Hepatocyte (in vitro differentiated cells): Measurements from ENCODE around the gene CSRP3. TPM values are rescaled to one million over a fixed set of nuclear protein-coding genes. Genes with fewer than 3 reads are reported as not detected.

Experiments
- DNase-seq: peaks from one replicate; pipeline ENCODE4 v3.0.0-alpha.2; 2016; ENCODE audit warnings: low spot score
- H2AFZ ChIP-seq: fragments of 200-600 bp; sonication (generic); 2 replicates; pipeline ENCODE4 v1.6.0; 2016; ENCODE audit warnings: antibody characterized with exemption, mild to moderate bottlenecking
- H3K27ac ChIP-seq: fragments of 200-600 bp; sonication (generic); 2 replicates; pipeline ENCODE4 v1.5.1; 2016; ENCODE audit warnings: mild to moderate bottlenecking
- H3K27me3 ChIP-seq: fragments of 200-600 bp; sonication (generic); 2 replicates; pipeline ENCODE4 v1.6.1; 2016
- H3K36me3 ChIP-seq: fragments of 200-600 bp; sonication (generic); replicated peaks from 2 replicates; pipeline ENCODE4 v1.5.1; 2016; ENCODE audit warnings: low read depth; ENCODE audit not compliant: insufficient read depth
- H3K4me1 ChIP-seq: fragments of 200-600 bp; sonication (generic); 2 replicates; pipeline ENCODE4 v1.5.1; 2016; ENCODE audit warnings: mild to moderate bottlenecking, moderate library complexity; ENCODE audit not compliant: insufficient read depth
- H3K4me2 ChIP-seq: fragments of 200-600 bp; sonication (generic); 2 replicates; pipeline ENCODE4 v1.6.0; 2016
- H3K4me3 ChIP-seq: fragments of 200-600 bp; sonication (generic); 2 replicates; pipeline ENCODE4 v1.5.1; 2016; ENCODE audit warnings: mild to moderate bottlenecking
- H3K79me2 ChIP-seq: fragments of 200-600 bp; sonication (generic); 2 replicates; pipeline ENCODE4 v1.6.0; 2017; ENCODE audit warnings: mild to moderate bottlenecking
- H3K9me2 ChIP-seq: fragments of 200-600 bp; sonication (generic); replicated peaks from 2 replicates; pipeline ENCODE4 v1.6.0; 2017; ENCODE audit warnings: mild to moderate bottlenecking; ENCODE audit not compliant: insufficient read depth
- H3K9me3 ChIP-seq: fragments of 200-600 bp; sonication (generic); 2 replicates; pipeline ENCODE4 v1.5.1; 2016; ENCODE audit warnings: low read depth, mild to moderate bottlenecking
- H4K20me1 ChIP-seq: fragments of 200-600 bp; sonication (generic); 2 replicates; pipeline ENCODE4 v1.6.0; 2016; ENCODE audit warnings: mild to moderate bottlenecking; ENCODE audit not compliant: insufficient read depth, poor library complexity, severe bottlenecking
- CTCF ChIP-seq: fragments of 200-600 bp; sonication (generic); IDR thresholded peaks from 2 replicates; pipeline ENCODE4 v1.5.1; 2016; ENCODE audit warnings: antibody characterized with exemption, mild to moderate bottlenecking; ENCODE audit not compliant: poor library complexity
- EZH2 ChIP-seq: fragments of 200-600 bp; sonication (generic); IDR thresholded peaks from 2 replicates; pipeline ENCODE4 v1.6.1; 2016; ENCODE audit warnings: antibody characterized with exemption, mild to moderate bottlenecking, borderline replicate concordance
- EZH2phosphoT487 ChIP-seq: fragments of 200-600 bp; sonication (generic); IDR thresholded peaks from one replicate; pipeline ENCODE4 v1.6.1; 2018; ENCODE audit warnings: antibody characterized with exemption, mild to moderate bottlenecking, low read depth, moderate library complexity; ENCODE audit not compliant: unreplicated experiment, severe bottlenecking
- WGBS: methylation state at CpG from one replicate; pipeline ENCODE4 v1.1.6; 2016; ENCODE audit warnings: low lambda C conversion rate; ENCODE audit errors: missing lambda C conversion rate; 5-methylcytosine and 5-hydroxymethylcytosine counted together
- polyA plus RNA-seq: library from polyadenylated mRNA; unstranded; fragments of >200 nt; fragmentation: Nextera tagmentation; extraction: Ambion mirVana; gene quantifications from 2 replicates; pipeline ENCODE4 v1.2.1, GENCODE V29; 2016
- total RNA-seq: library from RNA; depleted of rRNA; stranded (reverse); fragments of >200 nt; gene quantifications from 2 replicates; pipeline ENCODE4 v1.2.3, GENCODE V29; 2014

CSRP3 gene
- total and polyA plus RNA-seq, 2 experiments from 2014 or later = 0.41 TPM; not detected in 1

- peaks cover 15% of the 10 kb centered on the region for H3K4me1 ChIP-seq
- no peaks in the 10 kb centered on the region for H4K20me1 ChIP-seq
- no peak for TF ChIP-seq EZH2phosphoT487
- TF ChIP-seq EZH2 = no peak
- H3K27ac ChIP-seq = peak overlapping the region; percentile 38
- no peak for DNase-seq
- no peaks in the 10 kb centered on the region for H3K9me2 ChIP-seq
- H3K36me3 ChIP-seq = no peaks in the 10 kb centered on the region
- H3K4me2 ChIP-seq = peak overlapping the region; percentile 41
- H2AFZ ChIP-seq = no peak overlapping the region
- no peaks in the 10 kb centered on the region for H3K9me3 ChIP-seq
- WGBS = 90% methylated on average over 7 of the region's 7 CpGs
- no peaks in the 10 kb centered on the region for H3K27me3 ChIP-seq
- H3K4me3 ChIP-seq = no peak overlapping the region
- H3K79me2 ChIP-seq = no peaks in the 10 kb centered on the region
These were observed 2.7 kb downstream of the CSRP3 start for GRCh38 chr11:19199048-19199447.

- Histone ChIP-seq H3K36me3 (no peaks in the 10 kb centered on the region), H3K79me2 (no peaks in the 10 kb centered on the region), H4K20me1 (no peaks in the 10 kb centered on the region), H2AFZ (no peak overlapping the region), H3K27me3 (no peaks in the 10 kb centered on the region), H3K4me1 (peaks cover 15% of the 10 kb centered on the region), H3K27ac (no peak overlapping the region), H3K4me3 (no peak overlapping the region), H3K9me2 (no peaks in the 10 kb centered on the region), H3K9me3 (no peaks in the 10 kb centered on the region), H3K4me2 (no peak overlapping the region)
- no peak for DNase-seq
- 83% methylated on average over 6 of the region's 6 CpGs for WGBS
- TF ChIP-seq EZH2phosphoT487 = no peak
- TF ChIP-seq CTCF = no peak
- no peak for TF ChIP-seq EZH2
These were observed 5.4 kb downstream of the CSRP3 start for GRCh38 chr11:19196432-19196831.

- Histone ChIP-seq H2AFZ (no peak overlapping the region), H3K4me1 (peaks cover 9% of the 10 kb centered on the region), H4K20me1 (no peaks in the 10 kb centered on the region), H3K27me3 (no peaks in the 10 kb centered on the region), H3K36me3 (no peaks in the 10 kb centered on the region), H3K9me2 (no peaks in the 10 kb centered on the region), H3K79me2 (no peaks in the 10 kb centered on the region), H3K4me3 (no peak overlapping the region), H3K4me2 (no peak overlapping the region), H3K27ac (no peak overlapping the region), H3K9me3 (no peaks in the 10 kb centered on the region)
- TF ChIP-seq EZH2 = no peak
- no peak for TF ChIP-seq EZH2phosphoT487
- TF ChIP-seq CTCF = no peak
- DNase-seq = no peak
- 93% methylated on average over 4 of the region's 4 CpGs for WGBS
These were observed 7.0 kb downstream of the CSRP3 start for GRCh38 chr11:19194620-19195308.

- Histone ChIP-seq H3K36me3 (no peaks in the 10 kb centered on the region), H4K20me1 (no peaks in the 10 kb centered on the region), H3K27ac (no peak overlapping the region), H3K9me2 (no peaks in the 10 kb centered on the region), H3K4me1 (peaks cover under 1% of the 10 kb centered on the region), H3K9me3 (no peaks in the 10 kb centered on the region), H3K79me2 (no peaks in the 10 kb centered on the region), H2AFZ (no peak overlapping the region), H3K4me2 (no peak overlapping the region), H3K27me3 (no peaks in the 10 kb centered on the region), H3K4me3 (no peak overlapping the region)
- 68% methylated on average over 2 of the region's 2 CpGs for WGBS
- no peak for TF ChIP-seq CTCF
- no peak for TF ChIP-seq EZH2phosphoT487
- TF ChIP-seq EZH2 = no peak
- DNase-seq = no peak
These were observed 7.9 kb downstream of the CSRP3 start for GRCh38 chr11:19193916-19194315.
